ENCODE data around the gene DPEP2NB.
"Not testable (repeated sequence)": the region's sequence is repeated elsewhere in the genome, so short reads cannot be mapped to it uniquely, and the experiment has no call there.

The DPEP2NB gene

DNA sequence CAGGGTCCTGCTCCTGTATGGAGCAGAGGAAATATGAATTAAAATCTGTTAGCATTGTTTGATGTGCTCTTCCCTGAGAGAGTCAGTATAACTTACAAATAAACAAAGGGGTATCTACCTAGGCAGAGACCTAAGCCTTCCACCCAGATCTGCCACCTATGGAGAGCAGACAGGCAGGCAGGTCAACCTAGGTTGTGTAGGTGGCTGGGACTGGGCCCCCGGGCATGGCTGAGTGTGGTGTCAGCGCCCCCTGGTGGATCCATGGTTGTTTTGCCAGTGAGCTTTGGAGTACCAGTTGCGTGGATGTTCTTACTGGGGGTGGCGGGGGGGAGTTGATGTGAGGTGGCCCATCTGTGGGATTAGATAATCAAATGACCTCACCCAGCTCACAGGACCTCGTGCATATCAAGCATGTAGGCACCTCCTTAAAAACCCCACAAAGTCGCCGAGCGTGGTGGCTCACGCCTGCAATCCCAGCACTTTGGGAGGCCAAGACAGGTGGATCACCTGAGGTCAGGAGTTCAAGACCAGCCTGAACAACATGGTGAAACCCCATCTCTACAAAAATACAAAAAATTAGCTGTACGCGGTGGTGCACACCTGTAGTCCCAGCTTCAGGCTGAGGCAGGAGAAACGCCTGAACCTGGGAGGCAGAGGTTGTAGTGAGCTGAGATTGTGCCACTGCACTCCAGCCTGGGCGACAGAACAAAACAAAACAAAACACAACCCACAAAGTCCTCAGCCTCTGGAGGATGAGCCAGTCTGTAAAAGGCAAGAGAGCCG, 25.0 kb upstream of the DPEP2NB start:
- TF ChIP-seq, protein P1, sequence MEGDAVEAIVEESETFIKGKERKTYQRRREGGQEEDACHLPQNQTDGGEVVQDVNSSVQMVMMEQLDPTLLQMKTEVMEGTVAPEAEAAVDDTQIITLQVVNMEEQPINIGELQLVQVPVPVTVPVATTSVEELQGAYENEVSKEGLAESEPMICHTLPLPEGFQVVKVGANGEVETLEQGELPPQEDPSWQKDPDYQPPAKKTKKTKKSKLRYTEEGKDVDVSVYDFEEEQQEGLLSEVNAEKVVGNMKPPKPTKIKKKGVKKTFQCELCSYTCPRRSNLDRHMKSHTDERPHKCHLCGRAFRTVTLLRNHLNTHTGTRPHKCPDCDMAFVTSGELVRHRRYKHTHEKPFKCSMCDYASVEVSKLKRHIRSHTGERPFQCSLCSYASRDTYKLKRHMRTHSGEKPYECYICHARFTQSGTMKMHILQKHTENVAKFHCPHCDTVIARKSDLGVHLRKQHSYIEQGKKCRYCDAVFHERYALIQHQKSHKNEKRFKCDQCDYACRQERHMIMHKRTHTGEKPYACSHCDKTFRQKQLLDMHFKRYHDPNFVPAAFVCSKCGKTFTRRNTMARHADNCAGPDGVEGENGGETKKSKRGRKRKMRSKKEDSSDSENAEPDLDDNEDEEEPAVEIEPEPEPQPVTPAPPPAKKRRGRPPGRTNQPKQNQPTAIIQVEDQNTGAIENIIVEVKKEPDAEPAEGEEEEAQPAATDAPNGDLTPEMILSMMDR (IDR thresholded peaks at IDR 0.05): peak; percentile 95
- Histone ChIP-seq H3K4me3 (ENCODE audit: low read depth in 1 of 2, low read length in 1 of 2) (peak overlapping the region; percentile 41 to 55), H3K36me3 (no peaks in the 10 kb centered on the region), H3K9me3 (no peaks in the 10 kb centered on the region), H3K27ac (peak overlapping the region; percentile 92), H3K27me3 (no peaks in the 10 kb centered on the region), H3K4me1 (ENCODE audit: control insufficient read depth in 1 of 2, insufficient read depth in 1 of 2, low read depth in 1 of 2, low read length in 1 of 2) (peaks cover 87 to 90% of the 10 kb centered on the region in 2 experiments)

DNA sequence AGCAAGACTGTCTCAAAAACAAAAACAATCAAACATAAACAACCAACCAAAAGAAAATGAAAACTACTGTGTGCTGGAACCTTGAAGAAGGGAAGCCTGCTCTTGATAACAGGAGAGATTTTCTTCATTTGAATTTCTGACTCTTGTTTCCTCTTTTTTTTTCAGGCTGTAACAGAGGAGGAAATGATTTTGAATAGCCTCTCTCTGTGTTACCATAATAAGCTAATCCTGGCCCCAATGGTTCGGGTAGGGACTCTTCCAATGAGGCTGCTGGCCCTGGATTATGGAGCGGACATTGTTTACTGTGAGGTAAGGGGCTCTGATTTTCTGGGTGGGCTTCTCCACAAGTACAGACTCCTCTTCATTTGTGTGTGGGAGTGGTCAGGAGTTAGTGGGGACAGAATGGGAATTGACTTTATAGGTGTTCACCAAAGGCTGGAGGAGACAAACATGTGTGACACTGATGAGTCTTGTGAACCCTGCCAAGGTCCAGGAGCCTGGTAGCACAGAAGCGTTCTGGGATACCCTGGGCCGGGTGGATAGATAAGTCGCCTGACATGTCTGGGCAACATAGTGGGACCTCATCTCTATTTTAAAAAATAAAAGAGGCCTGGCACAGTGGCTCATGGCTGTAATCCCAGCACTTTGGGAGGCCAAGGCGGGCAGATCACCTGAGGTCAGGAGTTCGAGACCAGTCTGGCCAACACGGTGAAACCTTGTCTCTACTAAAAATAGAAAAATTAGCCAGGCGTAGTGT, 22.3 kb upstream of the DPEP2NB start:
- H3K4me1 ChIP-seq (ENCODE audit: control insufficient read depth in 1 of 2, insufficient read depth in 1 of 2, low read depth in 1 of 2, low read length in 1 of 2): peaks cover 74 to 78% of the 10 kb centered on the region in 2 experiments
- no peaks in the 10 kb centered on the region for H3K9me3 ChIP-seq
- peak overlapping the region; percentile 38 to 55 for H3K4me3 ChIP-seq (ENCODE audit: low read depth in 1 of 2, low read length in 1 of 2)
- TF ChIP-seq, protein P1 (IDR thresholded peaks at IDR 0.05): no peak
- no peaks in the 10 kb centered on the region for H3K27me3 ChIP-seq
- H3K27ac ChIP-seq: peak overlapping the region; percentile 92
- H3K36me3 ChIP-seq: no peaks in the 10 kb centered on the region

DNA sequence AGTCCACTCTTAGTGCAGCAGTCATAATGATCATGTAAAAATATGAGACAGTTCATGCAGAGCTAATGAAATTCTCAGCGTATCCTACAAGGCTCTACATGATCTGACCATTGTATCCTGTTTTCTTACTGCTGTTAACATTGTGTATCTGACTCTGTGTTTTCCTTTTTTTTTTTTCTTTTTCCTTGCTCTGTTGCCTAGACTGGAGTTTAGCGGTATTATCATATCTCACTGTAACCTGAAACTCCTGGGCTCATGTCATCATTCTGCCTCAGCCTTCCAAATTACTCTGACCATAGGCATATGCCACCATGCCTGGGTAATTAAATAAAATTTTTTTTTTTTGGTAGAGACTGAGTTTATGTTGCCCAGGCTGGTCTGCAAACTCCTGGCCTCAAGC, 19.5 kb upstream of the DPEP2NB start:
- no peaks in the 10 kb centered on the region for H3K27me3 ChIP-seq
- H3K4me3 ChIP-seq (ENCODE audit: low read depth in 1 of 2, low read length in 1 of 2): no peak overlapping the region
- H3K36me3 ChIP-seq: no peaks in the 10 kb centered on the region
- H3K4me1 ChIP-seq (ENCODE audit: control insufficient read depth in 1 of 2, insufficient read depth in 1 of 2, low read depth in 1 of 2, low read length in 1 of 2): peaks cover 47 to 53% of the 10 kb centered on the region in 2 experiments
- TF ChIP-seq, protein P1 (IDR thresholded peaks at IDR 0.05): no peak
- H3K27ac ChIP-seq: no peak overlapping the region
- H3K9me3 ChIP-seq: no peaks in the 10 kb centered on the region

DNA sequence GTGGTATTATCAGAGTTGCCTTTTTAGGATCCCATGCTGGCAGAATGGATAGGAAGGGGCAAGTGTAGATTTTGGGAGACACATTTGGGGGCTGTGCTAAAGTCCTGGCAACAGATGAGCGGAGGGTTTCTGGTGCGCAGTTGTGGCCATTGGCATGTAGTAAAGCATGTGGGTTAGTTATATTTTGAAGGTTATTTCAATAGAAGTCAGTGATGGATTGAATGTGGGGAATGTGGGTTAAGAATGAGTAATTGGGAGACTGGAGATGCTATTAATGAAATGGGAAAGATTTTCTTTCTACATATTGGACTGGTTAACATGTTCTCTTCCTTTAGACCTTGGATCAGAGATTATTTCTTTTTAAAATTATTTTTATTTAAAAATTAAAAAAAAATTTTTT, 17.4 kb upstream of the DPEP2NB start:
- Histone ChIP-seq H3K9me3 (no peaks in the 10 kb centered on the region), H3K27me3 (no peaks in the 10 kb centered on the region), H3K4me1 (ENCODE audit: control insufficient read depth in 1 of 2, insufficient read depth in 1 of 2, low read depth in 1 of 2, low read length in 1 of 2) (peaks cover 26 to 32% of the 10 kb centered on the region in 2 experiments), H3K27ac (no peak overlapping the region), H3K4me3 (ENCODE audit: low read depth in 1 of 2, low read length in 1 of 2) (no peak overlapping the region), H3K36me3 (peaks cover 7% of the 10 kb centered on the region)
- TF ChIP-seq, protein P1 (IDR thresholded peaks at IDR 0.05): no peak

DNA sequence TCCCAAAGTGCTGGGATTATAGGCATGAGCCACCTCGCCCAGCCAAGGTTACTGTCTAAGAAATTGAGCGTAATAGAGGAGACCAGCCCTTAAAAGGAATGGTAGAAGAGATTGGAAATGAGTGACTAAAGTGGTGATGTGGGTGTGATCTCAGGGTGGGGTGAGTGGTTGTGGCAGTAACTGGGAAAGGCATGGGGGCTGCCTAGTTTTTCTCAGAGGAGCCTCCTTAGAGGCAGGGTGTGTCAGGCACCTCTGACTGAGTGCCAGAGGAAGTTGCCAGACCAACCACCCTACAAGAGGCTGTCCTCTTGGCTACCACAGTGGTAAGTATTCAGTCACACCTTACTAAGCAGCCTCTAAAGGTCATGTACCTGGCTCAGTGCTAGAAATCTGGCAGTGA, 16.2 kb upstream of the DPEP2NB start:
- Histone ChIP-seq H3K4me3 (ENCODE audit: low read depth in 1 of 2, low read length in 1 of 2) (no peak overlapping the region), H3K27ac (peak overlapping the region; percentile 25), H3K9me3 (no peaks in the 10 kb centered on the region), H3K27me3 (no peaks in the 10 kb centered on the region), H3K4me1 (ENCODE audit: control insufficient read depth in 1 of 2, insufficient read depth in 1 of 2, low read depth in 1 of 2, low read length in 1 of 2) (peaks cover 14 to 20% of the 10 kb centered on the region in 2 experiments), H3K36me3 (peaks cover 12% of the 10 kb centered on the region)
- TF ChIP-seq, protein P1 (IDR thresholded peaks at IDR 0.05): no peak

DNA sequence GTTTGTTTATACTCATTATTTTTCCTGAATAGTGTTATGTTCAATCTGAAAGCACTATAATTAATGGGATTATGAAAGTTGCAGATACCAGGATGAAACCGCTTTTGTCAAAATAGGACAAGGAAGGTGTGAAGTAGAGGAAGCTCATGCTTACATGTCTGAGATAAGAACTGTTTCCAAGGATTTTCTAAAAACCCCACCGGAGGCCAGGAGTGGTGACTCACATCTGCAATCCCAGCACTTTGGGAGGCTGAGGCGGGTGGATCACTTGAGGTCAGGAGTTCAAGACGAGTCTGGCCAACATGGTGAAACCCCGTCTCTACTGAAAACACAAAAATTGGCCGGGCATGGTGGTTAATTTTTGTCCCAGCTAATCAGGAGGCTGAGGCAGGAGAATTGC, 14.4 kb upstream of the DPEP2NB start:
- H3K27me3 ChIP-seq; H3K4me3 ChIP-seq (ENCODE audit: low read depth in 1 of 2, low read length in 1 of 2); H3K27ac ChIP-seq; H3K9me3 ChIP-seq; H3K4me1 ChIP-seq (ENCODE audit: control insufficient read depth in 1 of 2, insufficient read depth in 1 of 2, low read depth in 1 of 2, low read length in 1 of 2): not testable (repeated sequence)
- peaks cover 12% of the 10 kb centered on the region for H3K36me3 ChIP-seq

Data from neutrophil (primary cell).